ENCODE measurements around the gene CSMD2. TPM values are rescaled to one million over a fixed set of nuclear protein-coding genes. Genes with fewer than 3 reads are reported as not detected.

Gene CSMD2
- total and polyA plus RNA-seq, 2 of the 4 experiments (the other 2 are of a cell fraction), result under 0.01 to 0.36 TPM

DNA sequence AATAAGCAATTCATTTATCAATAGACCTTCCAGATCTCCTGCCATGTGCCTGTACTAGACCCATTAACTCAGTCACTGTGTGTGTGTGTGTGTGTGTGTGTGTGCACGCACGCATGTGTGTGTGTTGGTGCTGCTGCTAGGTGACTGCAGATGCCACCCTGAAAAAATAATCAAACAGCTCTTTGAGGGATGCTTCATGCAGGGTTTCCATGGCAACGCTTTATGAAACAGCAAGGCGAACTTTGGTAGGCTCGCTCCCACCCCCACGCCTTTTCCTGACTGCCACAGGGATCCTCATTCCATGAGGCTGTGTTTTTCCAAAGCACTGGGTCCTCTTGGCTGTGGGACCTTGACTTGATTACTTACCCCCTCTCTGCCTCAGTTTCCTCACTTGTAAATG is 207.2 kb downstream of the CSMD2 start:
- H3K23ac ChIP-seq (ENCODE audit: low read depth, low read length), result no peak overlapping the region
- ChIA-PET POLR2A (ENCODE audit: unreplicated experiment) (no interaction called here), CTCF (no interaction called here)
- no peak overlapping the region for H2BK5ac ChIP-seq (ENCODE audit: low read depth, low read length, poor library complexity, severe bottlenecking)
- no peaks in the 10 kb centered on the region for H3K4me1 ChIP-seq (ENCODE audit: control insufficient read depth, insufficient read depth, low read length)
- H3K9me3 ChIP-seq (ENCODE audit: control insufficient read depth, insufficient read depth, low read length), result peaks cover 37% of the 10 kb centered on the region
- no peaks in the 10 kb centered on the region for H3K36me3 ChIP-seq (ENCODE audit: control insufficient read depth, insufficient read depth, low read length)
- DNase-seq (no peak), ATAC-seq (ENCODE audit: low read depth) (no peak)
- H3K4me3 ChIP-seq (ENCODE audit: insufficient read depth, low read depth, low read length), result no peak overlapping the region
- WGBS, 2 experiments (ENCODE audit: extremely low coverage in 2 of 2, insufficient read length in 1 of 2), result 80% methylated on average over 4 of the region's 6 CpGs; no CpG with 5 or more reads in 1 of the 2 experiments
- no peaks in the 10 kb centered on the region for H4K20me1 ChIP-seq (ENCODE audit: insufficient read depth, low read length)
- no peak overlapping the region for H3K18ac ChIP-seq (ENCODE audit: low read depth, low read length)
- H2BK15ac ChIP-seq (ENCODE audit: low read depth, low read length), result no peak overlapping the region
- no peak overlapping the region for H2BK120ac ChIP-seq (ENCODE audit: low read depth, low read length)
- no peak overlapping the region for H3K9ac ChIP-seq (ENCODE audit: low read depth, low read length)
- intact Hi-C loops (cut with micrococcal nuclease) (no loop called here), dilution Hi-C loops (cut with HindIII; ENCODE audit: low sequenced_read_pairs, unreplicated experiment) (no loop called here), in situ Hi-C loops (cut with MboI; ENCODE audit: low sequenced_read_pairs) (no loop called here)
- BruUV-seq (replicated peaks), result no TSS peak
- no peak overlapping the region for H2BK20ac ChIP-seq (ENCODE audit: low read depth, low read length)
- no peak overlapping the region for H3K4ac ChIP-seq (ENCODE audit: low read depth, low read length)
- no peak overlapping the region for H4K8ac ChIP-seq (ENCODE audit: low read depth in 2 of 2, low read length in 2 of 2)
- no peaks in the 10 kb centered on the region for H3K79me1 ChIP-seq (ENCODE audit: low read depth in 1 of 2, low read length in 2 of 2)
- no peaks in the 10 kb centered on the region for H3K27me3 ChIP-seq (ENCODE audit: control insufficient read depth, insufficient read depth, low read length)
- no peak for TF ChIP-seq POLR2A (IDR thresholded peaks at IDR 0.05; ENCODE audit: low read depth, low read length)
- no peak for TF ChIP-seq RCOR1 (IDR thresholded peaks at IDR 0.05; ENCODE audit: insufficient replicate concordance, low read length)
- no peak for TF ChIP-seq FOS (IDR thresholded peaks at IDR 0.05; ENCODE audit: low read depth, low read length)
- no peak for TF ChIP-seq RAD21 (IDR thresholded peaks at IDR 0.05; ENCODE audit: low read length)
- no peak for TF ChIP-seq NFE2L2 (IDR thresholded peaks at IDR 0.05; ENCODE audit: low read depth, low read length)
- no peak for TF ChIP-seq BHLHE40 (IDR thresholded peaks at IDR 0.05; ENCODE audit: low read depth, low read length)
- TF ChIP-seq, protein P1, sequence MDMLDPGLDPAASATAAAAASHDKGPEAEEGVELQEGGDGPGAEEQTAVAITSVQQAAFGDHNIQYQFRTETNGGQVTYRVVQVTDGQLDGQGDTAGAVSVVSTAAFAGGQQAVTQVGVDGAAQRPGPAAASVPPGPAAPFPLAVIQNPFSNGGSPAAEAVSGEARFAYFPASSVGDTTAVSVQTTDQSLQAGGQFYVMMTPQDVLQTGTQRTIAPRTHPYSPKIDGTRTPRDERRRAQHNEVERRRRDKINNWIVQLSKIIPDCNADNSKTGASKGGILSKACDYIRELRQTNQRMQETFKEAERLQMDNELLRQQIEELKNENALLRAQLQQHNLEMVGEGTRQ (IDR thresholded peaks at IDR 0.05; ENCODE audit: low read depth, low read length), result no peak
- TF ChIP-seq MAZ (IDR thresholded peaks at IDR 0.05; ENCODE audit: borderline replicate concordance, low read depth, low read length), result no peak
- no peaks in the 10 kb centered on the region for H3K9me1 ChIP-seq (ENCODE audit: insufficient read depth, low read length)
- no peak overlapping the region for H2AK5ac ChIP-seq (ENCODE audit: low read depth, low read length)
- no peak overlapping the region for H4K5ac ChIP-seq (ENCODE audit: low read depth, low read length)
- H3K27ac ChIP-seq (ENCODE audit: insufficient read depth, low read length), result no peak overlapping the region
- H3K56ac ChIP-seq (ENCODE audit: extremely low read depth, insufficient read depth, low read length), result no peak overlapping the region
- no peak overlapping the region for H4K91ac ChIP-seq (ENCODE audit: insufficient read depth, low read depth, low read length)
- no peak overlapping the region for H2AK9ac ChIP-seq (replicated peaks; ENCODE audit: low read depth, low read length, poor library complexity)
- H2AFZ ChIP-seq (replicated peaks; ENCODE audit: low read length, poor library complexity), result no peak overlapping the region
- H3K4me2 ChIP-seq (ENCODE audit: low read depth, low read length), result no peak overlapping the region
- H3K14ac ChIP-seq (replicated peaks; ENCODE audit: low read depth, low read length), result no peak overlapping the region
